Fibroblast of the aortic adventitia (primary cell): ENCODE data around the gene OR51Q1. TPM values are rescaled to one million over a fixed set of nuclear protein-coding genes. Genes with fewer than 3 reads are reported as not detected.

Experiments
- DNase-seq: peaks from one replicate; pipeline ENCODE4 v3.0.0-alpha.2; 2010; ENCODE audit warnings: low read depth
- H3K4me3 ChIP-seq: 2 replicates; pipeline ENCODE4 v1.5.1; 2011; ENCODE audit warnings: low read depth, mild to moderate bottlenecking, control low read depth, low read length, moderate library complexity
- CTCF ChIP-seq: IDR thresholded peaks from 2 replicates; pipeline ENCODE4 v1.5.1; 2011; ENCODE audit warnings: mild to moderate bottlenecking, low read length, control low read depth, inconsistent platforms; ENCODE audit not compliant: insufficient read depth
- total RNA-seq: library from RNA; depleted of rRNA; stranded (reverse); fragments of >200 nt; gene quantifications from 2 replicates; pipeline ENCODE4 v1.2.3, GENCODE V29; 2012; ENCODE audit warnings: low replicate concordance

The OR51Q1 gene
- total RNA-seq, 1 donor = not detected

- DNase-seq = no peak
- no peak for TF ChIP-seq CTCF
Measured at GRCh38 chr11:5398936-5399335, 23.0 kb upstream of the OR51Q1 start.

GRCh38 chr11:5405173-5405572 is 16.7 kb upstream of the OR51Q1 start:
- DNase-seq = no peak
- H3K4me3 ChIP-seq = no peak overlapping the region
- no peak for TF ChIP-seq CTCF

More at GRCh38 chr11:5398936-5399335, 23.0 kb upstream of the OR51Q1 start:
- H3K4me3 ChIP-seq = no peak overlapping the region

GRCh38 chr11:5420993-5421392 is 918 bp upstream of the OR51Q1 start:
- TF ChIP-seq CTCF = no peak
- DNase-seq = no peak
- H3K4me3 ChIP-seq = no peak overlapping the region

- DNase-seq = no peak
- H3K4me3 ChIP-seq = no peak overlapping the region
- no peak for TF ChIP-seq CTCF
Measured at GRCh38 chr11:5423131-5423530, 1.2 kb downstream of the OR51Q1 start.

- TF ChIP-seq CTCF = no peak
- DNase-seq = no peak
- no peak within 1 kb of the TSS for H3K4me3 ChIP-seq
Measured at GRCh38 chr11:5441414-5441813, 19.5 kb downstream of the OR51Q1 start, which contains the start of gene OR51I1. Gene OR51I1 (minus strand): TSS chr11:5441514. CDS start chr11:5441514, 0 bp downstream.

- no peak overlapping the region for H3K4me3 ChIP-seq
- no peak for TF ChIP-seq CTCF
- no peak for DNase-seq
Measured at GRCh38 chr11:5443835-5444393, 22.0 kb downstream of the OR51Q1 start.

GRCh38 chr11:5449023-5449422 is 27.1 kb downstream of the OR51Q1 start, which contains the start of gene OR51I2:
Gene OR51I2 (plus strand): TSS chr11:5449323. CDS start chr11:5453489, 4,166 bp downstream.
- no peak within 1 kb of the TSS for H3K4me3 ChIP-seq
- no peak for DNase-seq
- TF ChIP-seq CTCF = no peak
